Measurements from ENCODE around the gene CREB3L2. TPM values are rescaled to one million over a fixed set of nuclear protein-coding genes. Genes with fewer than 3 reads are reported as not detected.
"Not testable (repeated sequence)": the region's sequence is repeated elsewhere in the genome, so short reads cannot be mapped to it uniquely, and the experiment has no call there.

The CREB3L2 gene
- total RNA-seq, 3 donors from 2014 or later (not counting 1 experiment from before 2014, with no cell fraction given), result 45.9 to 54.6 (median 52.5) TPM

GRCh38 chr7:138044897-138045296, 43.0 kb upstream of the CREB3L2 start:
- Histone ChIP-seq H3K27ac (ENCODE audit: low read length) (no peak overlapping the region), H3K4me3 (ENCODE audit: low read length) (no peak overlapping the region), H3K9me3 (ENCODE audit: control insufficient read depth, insufficient read depth, low read length) (no peaks in the 10 kb centered on the region), H3K27me3 (ENCODE audit: control insufficient read depth, insufficient read depth, low read length) (no peaks in the 10 kb centered on the region), H3K36me3 (ENCODE audit: control insufficient read depth, insufficient read depth, low read length) (no peaks in the 10 kb centered on the region), H3K4me1 (ENCODE audit: control insufficient read depth, insufficient read depth, low read length) (no peaks in the 10 kb centered on the region)
- TF ChIP-seq CTCF (IDR thresholded peaks at IDR 0.05), result no peak
- no peaks in the 10 kb centered on the region for H3K36me3 Mint-ChIP-seq
- no peak overlapping the region for H3K27ac Mint-ChIP-seq
- DNase-seq, result no peak
- no peaks in the 10 kb centered on the region for H3K9me3 Mint-ChIP-seq
- intact Hi-C loops (cut with micrococcal nuclease), result no loop called here
- WGBS (ENCODE audit: insufficient coverage), result 62% methylated on average over 2 of the region's 2 CpGs
- no peak for ATAC-seq
- no peaks in the 10 kb centered on the region for H3K4me1 Mint-ChIP-seq
- H3K27me3 Mint-ChIP-seq (ENCODE audit: low read depth in 2 of 2), result peaks cover 5 to 31% of the 10 kb centered on the region in 2 donors
- H3K4me3 Mint-ChIP-seq, result no peak overlapping the region

GRCh38 chr7:138040063-138040462, 38.2 kb upstream of the CREB3L2 start:
- no CpG with 5 or more reads among the region's 1 CpG for WGBS (ENCODE audit: insufficient coverage)
- H3K4me3 ChIP-seq (ENCODE audit: low read length); H3K4me1 Mint-ChIP-seq; H3K27ac ChIP-seq (ENCODE audit: low read length); H3K36me3 Mint-ChIP-seq; H3K36me3 ChIP-seq (ENCODE audit: control insufficient read depth, insufficient read depth, low read length); H3K9me3 Mint-ChIP-seq; H3K27me3 ChIP-seq (ENCODE audit: control insufficient read depth, insufficient read depth, low read length); DNase-seq; ATAC-seq; H3K27ac Mint-ChIP-seq; intact Hi-C loops (cut with micrococcal nuclease); H3K9me3 ChIP-seq (ENCODE audit: control insufficient read depth, insufficient read depth, low read length); H3K4me1 ChIP-seq (ENCODE audit: control insufficient read depth, insufficient read depth, low read length); H3K4me3 Mint-ChIP-seq: not testable (repeated sequence)
- H3K27me3 Mint-ChIP-seq (ENCODE audit: low read depth in 2 of 2), result peaks cover 12 to 23% of the 10 kb centered on the region in 2 donors

GRCh38 chr7:138036135-138036534, 34.2 kb upstream of the CREB3L2 start:
- H3K4me3 ChIP-seq (ENCODE audit: low read length), result no peak overlapping the region
- H3K4me1 ChIP-seq (ENCODE audit: control insufficient read depth, insufficient read depth, low read length), result no peaks in the 10 kb centered on the region
- no peak overlapping the region for H3K27ac ChIP-seq (ENCODE audit: low read length)
- H3K27me3 ChIP-seq (ENCODE audit: control insufficient read depth, insufficient read depth, low read length), result no peaks in the 10 kb centered on the region
- no peaks in the 10 kb centered on the region for H3K9me3 ChIP-seq (ENCODE audit: control insufficient read depth, insufficient read depth, low read length)
- no peaks in the 10 kb centered on the region for H3K36me3 ChIP-seq (ENCODE audit: control insufficient read depth, insufficient read depth, low read length)
- WGBS (ENCODE audit: insufficient coverage), result no CpG with 5 or more reads among the region's 2 CpGs
- no peak overlapping the region for H3K4me3 Mint-ChIP-seq
- DNase-seq, result no peak
- no peak for TF ChIP-seq CTCF (IDR thresholded peaks at IDR 0.05)
- peaks cover 12 to 30% of the 10 kb centered on the region in 2 donors for H3K27me3 Mint-ChIP-seq (ENCODE audit: low read depth in 2 of 2)
- H3K36me3 Mint-ChIP-seq, result no peaks in the 10 kb centered on the region
- H3K27ac Mint-ChIP-seq, result no peak overlapping the region
- ATAC-seq, result no peak
- peaks cover 0 to 5% of the 10 kb centered on the region in 2 donors for H3K9me3 Mint-ChIP-seq
- no peaks in the 10 kb centered on the region for H3K4me1 Mint-ChIP-seq
- intact Hi-C loops (cut with micrococcal nuclease), result no loop called here

GRCh38 chr7:138033241-138033640, 31.4 kb upstream of the CREB3L2 start:
- no peaks in the 10 kb centered on the region for H3K9me3 Mint-ChIP-seq
- H3K36me3 ChIP-seq (ENCODE audit: control insufficient read depth, insufficient read depth, low read length), result no peaks in the 10 kb centered on the region
- no peaks in the 10 kb centered on the region for H3K27me3 ChIP-seq (ENCODE audit: control insufficient read depth, insufficient read depth, low read length)
- H3K4me3 ChIP-seq (ENCODE audit: low read length), result no peak overlapping the region
- WGBS (ENCODE audit: insufficient coverage), result 88% methylated on average over 4 of the region's 4 CpGs
- TF ChIP-seq CTCF (IDR thresholded peaks at IDR 0.05), result no peak
- H3K27ac Mint-ChIP-seq, result no peak overlapping the region
- no peaks in the 10 kb centered on the region for H3K9me3 ChIP-seq (ENCODE audit: control insufficient read depth, insufficient read depth, low read length)
- no peaks in the 10 kb centered on the region for H3K4me1 ChIP-seq (ENCODE audit: control insufficient read depth, insufficient read depth, low read length)
- intact Hi-C loops (cut with micrococcal nuclease), result no loop called here
- no peak for DNase-seq
- H3K4me3 Mint-ChIP-seq, result no peak overlapping the region
- no peak overlapping the region for H3K27ac ChIP-seq (ENCODE audit: low read length)
- peaks cover 8 to 18% of the 10 kb centered on the region in 2 donors for H3K27me3 Mint-ChIP-seq (ENCODE audit: low read depth in 2 of 2)
- ATAC-seq, result no peak
- H3K4me1 Mint-ChIP-seq, result no peaks in the 10 kb centered on the region
- no peaks in the 10 kb centered on the region for H3K36me3 Mint-ChIP-seq

Data from natural killer cell (primary cell).